NAMALWA (cell line): ENCODE results near the gene RIPOR2.
"Not testable (repeated sequence)": the region's sequence is repeated elsewhere in the genome, so short reads cannot be mapped to it uniquely, and the experiment has no call there.

Experiments used
- DNase-seq: peaks from one replicate; pipeline ENCODE4 v3.0.0-alpha.2; 2015; ENCODE audit warnings: low spot score

RIPOR2 gene

GRCh38 chr6:24957199-24957598, 21.4 kb upstream of the RIPOR2 start:
- DNase-seq: no peak

DNA sequence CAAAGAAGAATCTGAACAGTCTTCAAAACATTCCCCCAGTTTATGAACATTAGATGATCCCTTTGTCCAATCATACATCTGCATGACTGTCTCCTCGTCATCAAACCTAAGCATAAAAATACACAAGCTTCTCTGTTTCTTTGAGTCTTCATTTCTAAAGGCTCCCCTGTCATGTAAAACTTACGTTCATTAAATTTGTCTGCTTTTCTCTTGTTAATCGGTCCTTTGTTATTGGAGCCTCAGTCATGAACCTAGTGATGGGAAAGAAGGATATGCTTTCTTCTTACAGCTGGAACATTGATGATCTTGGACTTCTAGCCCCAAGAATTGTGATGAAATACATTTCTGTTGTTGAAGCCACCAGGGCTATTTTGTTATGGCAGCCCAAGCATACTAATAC, 18.0 kb upstream of the RIPOR2 start:
- DNase-seq: no peak

DNA sequence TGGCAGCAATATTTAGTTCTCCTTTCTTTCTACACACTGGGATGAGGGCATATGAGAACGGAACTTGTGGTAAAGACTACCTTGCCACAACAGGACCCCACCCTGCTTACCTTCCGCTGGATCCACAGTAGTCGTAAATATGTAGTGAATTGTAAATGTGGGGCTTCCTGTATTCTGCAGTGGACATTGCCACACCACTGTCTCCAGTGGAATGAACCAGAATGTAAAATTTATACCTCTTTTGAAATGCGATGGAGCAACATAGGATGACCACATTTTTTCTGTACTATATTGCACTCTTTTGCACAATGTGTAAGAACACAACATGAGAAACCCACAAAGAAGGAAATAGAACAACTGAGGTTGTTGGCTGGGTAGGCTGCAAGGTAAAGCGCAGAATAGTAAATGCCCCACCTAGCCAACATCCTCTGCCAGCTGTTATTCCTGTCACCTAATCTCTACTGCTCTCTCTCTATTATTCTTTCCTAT, 16.1 kb upstream of the RIPOR2 start:
- no peak for DNase-seq

- no peak for DNase-seq
Measured at GRCh38 chr6:24950218-24950941, 14.6 kb upstream of the RIPOR2 start.

DNA sequence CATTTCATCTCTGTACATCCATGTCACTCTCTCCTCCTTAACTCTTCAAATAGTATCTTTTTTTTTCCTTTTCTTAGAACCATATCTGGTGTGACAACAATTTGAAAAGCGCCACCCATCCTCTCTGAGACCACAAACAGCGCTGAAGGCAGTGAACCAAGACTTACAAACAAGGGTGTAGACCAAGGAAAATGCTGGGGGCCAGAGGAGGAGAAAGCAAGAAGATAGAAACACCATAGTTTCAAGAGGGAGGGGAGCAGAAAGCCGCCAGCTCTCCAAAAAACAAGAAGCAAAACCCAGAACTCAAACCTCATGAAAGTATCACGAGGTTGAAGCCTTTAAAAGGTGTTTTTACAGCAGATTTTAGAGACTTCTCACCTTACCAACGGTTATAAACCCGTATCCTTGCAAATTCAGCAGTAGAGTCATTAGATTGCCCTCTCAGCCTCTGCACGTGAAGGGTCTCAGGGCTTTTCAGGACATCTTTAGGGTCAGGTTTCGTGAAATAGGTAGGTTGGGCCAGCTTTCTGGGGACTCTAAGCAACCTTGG, 13.3 kb upstream of the RIPOR2 start:
- DNase-seq: peak; percentile 55

DNA sequence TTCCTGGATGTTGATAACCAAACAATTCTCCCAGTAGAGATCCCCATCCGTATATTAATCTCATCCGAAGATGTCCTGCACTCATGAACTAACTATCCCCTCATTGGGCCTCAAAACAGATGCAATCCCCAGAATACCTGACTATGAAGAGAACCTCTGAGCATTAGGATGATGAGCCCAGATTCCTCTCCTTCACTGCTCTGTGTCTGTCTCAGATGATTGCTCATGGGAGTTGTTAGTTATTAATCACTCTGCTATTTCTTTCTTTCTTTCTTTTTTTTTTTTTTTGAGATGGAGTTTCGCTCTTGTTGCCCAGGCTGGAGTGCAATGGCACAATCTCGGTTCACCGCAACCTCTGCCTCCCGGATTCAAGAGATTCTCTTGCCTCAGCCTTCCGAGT, 12.5 kb upstream of the RIPOR2 start:
- not testable (repeated sequence) for DNase-seq

DNA sequence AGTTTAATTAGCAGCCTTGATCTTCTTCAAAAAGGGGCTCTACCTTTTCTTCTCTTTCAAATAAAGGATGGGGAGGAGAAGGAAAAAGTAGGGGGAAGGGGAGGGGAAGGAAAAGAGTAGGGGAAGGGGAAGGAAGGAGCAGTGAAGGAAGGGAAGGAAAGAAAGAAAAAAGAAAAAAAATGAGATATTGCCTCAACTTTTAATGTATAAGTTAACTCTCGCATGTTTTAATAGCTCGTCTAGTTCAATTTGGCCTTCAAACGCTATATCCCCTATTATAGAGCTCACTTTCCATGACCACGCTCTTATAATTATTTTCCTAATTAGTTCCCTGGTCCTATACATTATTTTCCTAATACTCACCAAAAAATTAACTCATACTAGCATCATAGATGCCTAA, 11.9 kb upstream of the RIPOR2 start:
- no peak for DNase-seq

DNA sequence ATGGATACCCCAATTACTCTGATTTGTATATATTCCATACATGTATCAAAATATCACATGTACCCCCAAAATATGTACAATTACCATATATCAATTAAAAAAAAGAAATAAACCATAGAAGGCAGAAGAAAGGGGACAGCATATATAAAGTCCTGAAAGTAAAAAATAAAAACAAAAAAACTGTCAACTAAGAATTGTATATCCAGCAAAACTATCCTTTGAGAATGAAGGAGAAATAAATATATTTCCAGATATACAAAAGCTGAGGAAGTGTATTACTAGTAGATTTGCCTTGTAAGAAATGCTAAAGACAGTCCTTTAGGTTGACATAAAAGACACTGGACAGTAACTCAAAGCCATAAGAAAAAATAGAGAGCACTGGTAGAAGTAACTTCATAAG, 9.3 kb upstream of the RIPOR2 start:
- DNase-seq: no peak

- DNase-seq: no peak
Measured at GRCh38 chr6:24943774-24944173, 8.0 kb upstream of the RIPOR2 start.

GRCh38 chr6:24940311-24940917, 4.7 kb upstream of the RIPOR2 start:
- DNase-seq: peak; percentile 34

GRCh38 chr6:24936641-24937317, 1.0 kb upstream of the RIPOR2 start:
- DNase-seq: peak; percentile 66

DNA sequence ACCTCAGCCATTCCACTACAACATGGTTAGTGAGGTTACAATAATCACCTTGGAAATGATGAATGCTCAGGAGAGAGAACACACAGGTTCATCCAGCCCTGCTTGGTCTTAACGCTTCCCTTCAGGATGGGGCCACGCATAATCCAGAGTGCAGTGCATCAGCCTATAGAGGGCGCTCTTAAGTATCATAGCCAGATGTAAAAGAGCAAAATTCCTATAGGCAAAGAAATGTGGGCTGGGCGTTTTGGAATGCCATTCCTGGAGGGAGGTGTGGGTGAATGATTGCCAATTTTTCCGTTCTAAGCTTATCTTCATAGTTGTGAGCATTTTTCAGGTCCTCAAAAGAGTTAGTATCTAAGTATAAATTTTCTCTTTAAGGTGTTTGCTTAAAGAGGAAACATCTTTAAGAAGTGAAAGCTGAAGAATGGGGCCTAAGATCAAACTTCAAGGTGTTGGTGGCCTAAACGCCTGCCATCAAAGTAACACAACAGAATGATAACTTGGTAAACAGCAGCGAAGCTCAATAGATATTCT, 1.8 kb downstream of the RIPOR2 start:
- DNase-seq: peak; percentile 74

GRCh38 chr6:24933266-24933665, 2.5 kb downstream of the RIPOR2 start:
- DNase-seq: peak; percentile 54

- DNase-seq: peak; percentile 61
Measured at GRCh38 chr6:24932832-24933231, 2.9 kb downstream of the RIPOR2 start.

- peak; percentile 81 for DNase-seq
Measured at GRCh38 chr6:24931718-24932691, 3.8 kb downstream of the RIPOR2 start.

DNA sequence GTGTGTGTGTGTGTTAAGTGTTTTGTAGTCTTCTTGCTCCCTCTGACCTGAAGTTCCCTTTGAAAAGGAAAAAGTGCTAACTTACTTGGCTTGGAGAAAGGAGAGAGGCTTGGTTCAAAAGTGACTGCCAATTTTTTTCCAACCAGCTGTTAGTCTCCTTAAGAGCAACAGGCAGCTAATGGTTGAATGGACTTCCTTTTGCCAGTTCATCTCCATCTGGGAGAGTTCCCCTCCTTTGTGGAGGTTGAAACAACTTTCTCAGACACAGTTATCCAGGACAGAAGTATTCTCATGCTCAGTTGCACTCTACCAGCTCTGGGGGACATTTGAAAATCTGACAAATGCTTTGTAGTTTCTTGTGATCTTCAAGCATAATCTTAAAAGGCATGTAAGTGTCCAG, 4.5 kb downstream of the RIPOR2 start:
- DNase-seq: no peak

GRCh38 chr6:24930431-24930871, 5.3 kb downstream of the RIPOR2 start:
- no peak for DNase-seq

- peak; percentile 88 for DNase-seq
Measured at GRCh38 chr6:24929242-24929641, 6.5 kb downstream of the RIPOR2 start.

- no peak for DNase-seq
Measured at GRCh38 chr6:24927985-24928745, 7.6 kb downstream of the RIPOR2 start.

GRCh38 chr6:24927277-24927955, 8.3 kb downstream of the RIPOR2 start:
- DNase-seq: no peak
